ENCODE measurements around the gene SUMO2. TPM values are rescaled to one million over a fixed set of nuclear protein-coding genes. Genes with fewer than 3 reads are reported as not detected.

Gene SUMO2
- total RNA-seq, 4 donors from 2014 or later = 52.0 to 73.9 (median 70.8) TPM

- H3K4me3 ChIP-seq = peak overlapping the region; percentile 83
- H3K36me3 ChIP-seq = peaks cover 28% of the 10 kb centered on the region
- DNase-seq (ENCODE audit: low spot score in 2 of 2) = no peak
- H3K27ac ChIP-seq = peak overlapping the region; percentile 100
- H3K4me1 ChIP-seq = peaks cover 37% of the 10 kb centered on the region
- H3K27me3 ChIP-seq = no peaks in the 10 kb centered on the region
- under 1% methylated on average over 27 of the region's 34 CpGs for WGBS
- H3K9me3 ChIP-seq = no peaks in the 10 kb centered on the region
- no peak for TF ChIP-seq POLR2AphosphoS5 (IDR thresholded peaks at IDR 0.05)
- TF ChIP-seq CTCF (IDR thresholded peaks at IDR 0.05) = no peak
- TF ChIP-seq EP300 (IDR thresholded peaks at IDR 0.05) = no peak
- TF ChIP-seq POLR2A (IDR thresholded peaks at IDR 0.05) = no peak
Observed at GRCh38 chr17:75181608-75182318, 996 bp downstream of the SUMO2 start.

GRCh38 chr17:75181110-75181509 lies 1.6 kb downstream of the SUMO2 start:
- DNase-seq (ENCODE audit: low spot score in 2 of 2) = no peak

GRCh38 chr17:75178453-75178852 lies 4.3 kb downstream of the SUMO2 start:
- H3K4me3 ChIP-seq = no peak overlapping the region
- no peak for DNase-seq (ENCODE audit: low spot score in 2 of 2)
- H3K27ac ChIP-seq = no peak overlapping the region
- H3K4me1 ChIP-seq = peaks cover 35% of the 10 kb centered on the region
- H3K9me3 ChIP-seq = no peaks in the 10 kb centered on the region
- peaks cover 61% of the 10 kb centered on the region for H3K36me3 ChIP-seq
- no peaks in the 10 kb centered on the region for H3K27me3 ChIP-seq
- TF ChIP-seq CTCF (IDR thresholded peaks at IDR 0.05) (no peak), POLR2A (IDR thresholded peaks at IDR 0.05) (no peak), POLR2AphosphoS5 (IDR thresholded peaks at IDR 0.05) (no peak), EP300 (IDR thresholded peaks at IDR 0.05) (no peak)
- 91% methylated on average over 6 of the region's 6 CpGs for WGBS

More at GRCh38 chr17:75181110-75181509, 1.6 kb downstream of the SUMO2 start:
- H3K27ac ChIP-seq = no peak overlapping the region
- 6% methylated on average over 8 of the region's 8 CpGs for WGBS
- peak overlapping the region; percentile 83 for H3K4me3 ChIP-seq
- H3K9me3 ChIP-seq = no peaks in the 10 kb centered on the region
- peaks cover 37% of the 10 kb centered on the region for H3K4me1 ChIP-seq
- TF ChIP-seq POLR2A (IDR thresholded peaks at IDR 0.05) (no peak), POLR2AphosphoS5 (IDR thresholded peaks at IDR 0.05) (no peak), EP300 (IDR thresholded peaks at IDR 0.05) (no peak), CTCF (IDR thresholded peaks at IDR 0.05) (no peak)
- peaks cover 34% of the 10 kb centered on the region for H3K36me3 ChIP-seq
- no peaks in the 10 kb centered on the region for H3K27me3 ChIP-seq

- Histone ChIP-seq H3K27me3 (no peaks in the 10 kb centered on the region), H3K27ac (no peak overlapping the region), H3K9me3 (no peaks in the 10 kb centered on the region), H3K4me3 (no peak overlapping the region), H3K4me1 (peaks cover 35% of the 10 kb centered on the region), H3K36me3 (peaks cover 75% of the 10 kb centered on the region)
- DNase-seq (ENCODE audit: low spot score in 2 of 2) = no peak
- TF ChIP-seq EP300 (IDR thresholded peaks at IDR 0.05) = no peak
- no peak for TF ChIP-seq POLR2AphosphoS5 (IDR thresholded peaks at IDR 0.05)
- no peak for TF ChIP-seq POLR2A (IDR thresholded peaks at IDR 0.05)
- TF ChIP-seq CTCF (IDR thresholded peaks at IDR 0.05) = no peak
- WGBS = 92% methylated on average over 5 of the region's 5 CpGs
Observed at GRCh38 chr17:75176625-75177024, 6.1 kb downstream of the SUMO2 start.

- no peak overlapping the region for H3K27ac ChIP-seq
- 92% methylated on average over 11 of the region's 11 CpGs for WGBS
- H3K4me1 ChIP-seq = peaks cover 31% of the 10 kb centered on the region
- peaks cover 81% of the 10 kb centered on the region for H3K36me3 ChIP-seq
- H3K9me3 ChIP-seq = no peaks in the 10 kb centered on the region
- no peak overlapping the region for H3K4me3 ChIP-seq
- H3K27me3 ChIP-seq = no peaks in the 10 kb centered on the region
- DNase-seq (ENCODE audit: low spot score in 2 of 2) = no peak
- no peak for TF ChIP-seq POLR2A (IDR thresholded peaks at IDR 0.05)
Observed at GRCh38 chr17:75174996-75175395, 7.8 kb downstream of the SUMO2 start.

Data from suprapubic skin (tissue), 4 donors.